H1 (cell line): ENCODE results near the gene DDX41. TPM values are rescaled to one million over a fixed set of nuclear protein-coding genes. Genes with fewer than 3 reads are reported as not detected.

Source experiments
- CHD1 ChIP-seq: IDR thresholded peaks from 2 replicates; pipeline ENCODE4 v1.6.1; 2012; ENCODE audit warnings: low read depth, low read length, improper control_type of control experiment
- CHD7 ChIP-seq: fragments of 300-600 bp; sonication (generic); IDR thresholded peaks from 2 replicates; pipeline ENCODE4 v1.7.1; 2012; ENCODE audit warnings: low read length, moderate library complexity, mild to moderate bottlenecking, inconsistent platforms; ENCODE audit not compliant: insufficient replicate concordance
- EGR1 ChIP-seq: IDR thresholded peaks from 2 replicates; pipeline ENCODE4 v1.6.1; 2011; ENCODE audit warnings: low read depth, low read length, borderline replicate concordance
- JUN ChIP-seq: IDR thresholded peaks from 2 replicates; pipeline ENCODE4 v1.6.1; 2011; ENCODE audit warnings: low read depth, mild to moderate bottlenecking, improper control_type of control experiment, low read length
- RNF2 ChIP-seq: fragments of 200-900, 300-1000 bp; sonication (generic); IDR thresholded peaks from 2 replicates; pipeline ENCODE4 v1.7.1; 2016; ENCODE audit warnings: borderline replicate concordance, low read depth, mild to moderate bottlenecking, antibody characterized with exemption, low read length; ENCODE audit not compliant: poor library complexity, severe bottlenecking; ENCODE audit errors: missing control alignments
- polyA plus RNA-seq, 7 experiments: library from polyadenylated mRNA; depleted of rRNA in 3 of 7; stranded (reverse) in 5 of 7; unstranded in 2 of 7; fragments of >200 nt in 5 of 7; fragments of 200-250 nt in 2 of 7; gene quantifications; 1 replicate in 5 of 7; 2 replicates in 1 of 7; 4 replicates in 1 of 7; pipeline versions ENCODE4 v1.2.1 to v1.2.3, GENCODE V29; 2011 to 2013; ENCODE audit warnings: missing spikeins in 2 of 7, mixed read lengths in 2 of 7
- total RNA-seq: library from RNA; stranded (reverse); fragmentation: NEBNext Ultra II Directional; extraction: Animal tissue kit (Norgen Biotek cat#: 25700); gene quantifications from 2 replicates; pipeline ENCODE4 v1.2.1, GENCODE V29; 2021

Gene DDX41
- total and polyA plus RNA-seq, 2 of the 8 experiments (the other 6 are each of a cell fraction or from before 2014, with no cell fraction given) = 102 to 135 TPM

DNA sequence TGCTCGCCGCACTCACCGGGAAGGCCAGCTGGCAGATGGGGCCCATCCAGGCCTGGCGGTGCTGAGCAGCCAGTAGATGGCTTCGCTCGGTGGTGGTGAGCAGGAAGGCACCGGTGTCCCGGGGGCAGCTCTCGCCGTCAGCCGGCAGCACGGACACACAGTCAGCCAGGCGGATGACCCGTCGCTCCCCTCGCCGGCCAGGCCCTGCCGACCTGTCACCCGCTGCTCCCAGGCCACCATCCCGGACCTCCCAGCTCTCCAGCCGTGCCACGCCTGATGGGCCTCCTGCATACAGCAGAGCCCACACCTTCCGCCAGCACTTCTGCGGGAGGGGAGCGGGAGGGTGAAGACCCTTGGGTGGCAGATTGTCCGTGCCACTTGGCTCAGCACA, 8.5 kb downstream of the DDX41 start (continued):
- TF ChIP-seq CHD7 (no peak), CHD1 (no peak), EGR1 (no peak), JUN (no peak), RNF2 (no peak)
